HEK293 (cell line): ENCODE data around the gene PRKCE.

Source experiments
- GLIS1 ChIP-seq: fragments of 450-650 bp; formaldehyde crosslinking; IDR thresholded peaks from 2 replicates; pipeline ENCODE4 v1.5.1; 2016; ENCODE audit warnings: missing biosample characterization, missing genetic modification characterization
- PRDM1 ChIP-seq: fragments of 450-650 bp; formaldehyde crosslinking; IDR thresholded peaks from 2 replicates; pipeline ENCODE4; 2016; ENCODE audit warnings: missing biosample characterization, missing genetic modification characterization
- REPIN1 ChIP-seq: fragments of 450-650 bp; formaldehyde crosslinking; IDR thresholded peaks from 2 replicates; pipeline ENCODE4 v1.5.1; 2017; ENCODE audit warnings: missing biosample characterization, missing genetic modification characterization, low read depth
- SALL2 ChIP-seq: fragments of 450-650 bp; formaldehyde crosslinking; IDR thresholded peaks from 2 replicates; pipeline ENCODE4 v1.5.0; 2017; ENCODE audit warnings: missing biosample characterization, mild to moderate bottlenecking, missing genetic modification characterization, borderline replicate concordance
- YY1 ChIP-seq: fragments of 450-650 bp; formaldehyde crosslinking; IDR thresholded peaks from 2 replicates; pipeline ENCODE4 v1.5.1; 2018; ENCODE audit warnings: missing biosample characterization, missing genetic modification characterization
- ZBTB8A ChIP-seq: fragments of 450-650 bp; formaldehyde crosslinking; IDR thresholded peaks from 2 replicates; pipeline ENCODE4 v1.5.1; 2016; ENCODE audit warnings: missing biosample characterization, missing genetic modification characterization
- ZEB2 ChIP-seq: fragments of 450-650 bp; formaldehyde crosslinking; IDR thresholded peaks from 2 replicates; pipeline ENCODE4 v1.5.1; 2016; ENCODE audit warnings: missing biosample characterization, missing genetic modification characterization
- ZFHX2 ChIP-seq: fragments of 450-650 bp; formaldehyde crosslinking; conservative IDR thresholded peaks from 2 replicates; pipeline ENCODE4 v1.5.1; 2016; ENCODE audit warnings: missing biosample characterization, missing genetic modification characterization
- ZFP41 ChIP-seq: fragments of 450-650 bp; formaldehyde crosslinking; IDR thresholded peaks from 2 replicates; pipeline ENCODE4 v1.5.1; 2016; ENCODE audit warnings: missing biosample characterization, missing genetic modification characterization, borderline replicate concordance
- ZNF157 ChIP-seq: fragments of 450-650 bp; formaldehyde crosslinking; IDR thresholded peaks from 2 replicates; pipeline ENCODE4 v1.5.1; 2016; ENCODE audit warnings: missing biosample characterization, missing genetic modification characterization
- ZNF335 ChIP-seq: fragments of 450-650 bp; formaldehyde crosslinking; conservative IDR thresholded peaks from 2 replicates; pipeline ENCODE4 v1.5.1; 2016; ENCODE audit warnings: missing biosample characterization, missing genetic modification characterization
- ZNF501 ChIP-seq: fragments of 450-650 bp; formaldehyde crosslinking; IDR thresholded peaks from 2 replicates; pipeline ENCODE4 v1.5.1; 2016; ENCODE audit warnings: missing biosample characterization, missing genetic modification characterization
- ZNF510 ChIP-seq: fragments of 450-650 bp; formaldehyde crosslinking; IDR thresholded peaks from 2 replicates; pipeline ENCODE4 v1.5.1; 2018; ENCODE audit warnings: mild to moderate bottlenecking, missing genetic modification characterization, missing biosample characterization; ENCODE audit not compliant: insufficient replicate concordance
- ZNF521 ChIP-seq: fragments of 450-650 bp; formaldehyde crosslinking; IDR thresholded peaks from 2 replicates; pipeline ENCODE4 v1.5.1; 2017; ENCODE audit warnings: missing biosample characterization, mild to moderate bottlenecking, missing genetic modification characterization
- ZNF549 ChIP-seq: fragments of 450-650 bp; IDR thresholded peaks from 2 replicates; pipeline ENCODE4 v1.5.1; 2018; ENCODE audit warnings: missing biosample characterization, missing genetic modification characterization, mild to moderate bottlenecking, inconsistent platforms, moderate library complexity
- ZNF560 ChIP-seq: fragments of 450-650 bp; formaldehyde crosslinking; IDR thresholded peaks from 2 replicates; pipeline ENCODE4 v1.5.1; 2017; ENCODE audit warnings: missing biosample characterization, missing genetic modification characterization, borderline replicate concordance
- ZNF623 ChIP-seq: fragments of 450-650 bp; formaldehyde crosslinking; IDR thresholded peaks from 2 replicates; pipeline ENCODE4 v1.5.1; 2016; ENCODE audit warnings: missing biosample characterization, missing genetic modification characterization
- ZNF701 ChIP-seq: fragments of 450-650 bp; formaldehyde crosslinking; IDR thresholded peaks from 2 replicates; pipeline ENCODE4 v1.5.1; 2016; ENCODE audit warnings: missing biosample characterization, missing genetic modification characterization
- ZNF76 ChIP-seq: fragments of 450-650 bp; formaldehyde crosslinking; IDR thresholded peaks from 2 replicates; pipeline ENCODE4; 2016; ENCODE audit warnings: low read depth, missing biosample characterization, missing genetic modification characterization, borderline replicate concordance
- ZXDB ChIP-seq: fragments of 450-650 bp; formaldehyde crosslinking; IDR thresholded peaks from 2 replicates; pipeline ENCODE4 v1.5.1; 2016; ENCODE audit warnings: missing biosample characterization, missing genetic modification characterization
- TF ChIP-seq, protein P1 (sequence below): fragments of 450-650 bp; formaldehyde crosslinking; IDR thresholded peaks from 2 replicates; pipeline ENCODE4 v1.5.1; 2016; ENCODE audit warnings: missing biosample characterization, missing genetic modification characterization
- TF ChIP-seq, protein P2 (sequence below): fragments of 450-650 bp; formaldehyde crosslinking; IDR thresholded peaks from 2 replicates; pipeline ENCODE4 v1.5.1; 2016; ENCODE audit warnings: missing biosample characterization, missing genetic modification characterization
- TF ChIP-seq, protein P3 (sequence below): fragments of 450-650 bp; formaldehyde crosslinking; IDR thresholded peaks from 2 replicates; pipeline ENCODE4 v1.5.1; 2017; ENCODE audit warnings: missing biosample characterization, missing genetic modification characterization
- TF ChIP-seq, protein P4 (sequence below): fragments of 450-650 bp; formaldehyde crosslinking; IDR thresholded peaks from 2 replicates; pipeline ENCODE4 v1.5.1; 2016; ENCODE audit warnings: missing biosample characterization, missing genetic modification characterization
- TF ChIP-seq, protein P5 (sequence below): fragments of 450-650 bp; formaldehyde crosslinking; IDR thresholded peaks from 2 replicates; pipeline ENCODE4 v1.5.1; 2016; ENCODE audit warnings: missing biosample characterization, missing genetic modification characterization
- TF ChIP-seq, protein P6 (sequence below): fragments of 450-650 bp; formaldehyde crosslinking; IDR thresholded peaks from 2 replicates; pipeline ENCODE4 v1.5.1; 2016; ENCODE audit warnings: missing biosample characterization, missing genetic modification characterization
- TF ChIP-seq, protein P7 (sequence below): fragments of 450-650 bp; formaldehyde crosslinking; IDR thresholded peaks from 2 replicates; pipeline ENCODE4 v1.5.1; 2016; ENCODE audit warnings: missing biosample characterization, missing genetic modification characterization

The PRKCE gene

DNA sequence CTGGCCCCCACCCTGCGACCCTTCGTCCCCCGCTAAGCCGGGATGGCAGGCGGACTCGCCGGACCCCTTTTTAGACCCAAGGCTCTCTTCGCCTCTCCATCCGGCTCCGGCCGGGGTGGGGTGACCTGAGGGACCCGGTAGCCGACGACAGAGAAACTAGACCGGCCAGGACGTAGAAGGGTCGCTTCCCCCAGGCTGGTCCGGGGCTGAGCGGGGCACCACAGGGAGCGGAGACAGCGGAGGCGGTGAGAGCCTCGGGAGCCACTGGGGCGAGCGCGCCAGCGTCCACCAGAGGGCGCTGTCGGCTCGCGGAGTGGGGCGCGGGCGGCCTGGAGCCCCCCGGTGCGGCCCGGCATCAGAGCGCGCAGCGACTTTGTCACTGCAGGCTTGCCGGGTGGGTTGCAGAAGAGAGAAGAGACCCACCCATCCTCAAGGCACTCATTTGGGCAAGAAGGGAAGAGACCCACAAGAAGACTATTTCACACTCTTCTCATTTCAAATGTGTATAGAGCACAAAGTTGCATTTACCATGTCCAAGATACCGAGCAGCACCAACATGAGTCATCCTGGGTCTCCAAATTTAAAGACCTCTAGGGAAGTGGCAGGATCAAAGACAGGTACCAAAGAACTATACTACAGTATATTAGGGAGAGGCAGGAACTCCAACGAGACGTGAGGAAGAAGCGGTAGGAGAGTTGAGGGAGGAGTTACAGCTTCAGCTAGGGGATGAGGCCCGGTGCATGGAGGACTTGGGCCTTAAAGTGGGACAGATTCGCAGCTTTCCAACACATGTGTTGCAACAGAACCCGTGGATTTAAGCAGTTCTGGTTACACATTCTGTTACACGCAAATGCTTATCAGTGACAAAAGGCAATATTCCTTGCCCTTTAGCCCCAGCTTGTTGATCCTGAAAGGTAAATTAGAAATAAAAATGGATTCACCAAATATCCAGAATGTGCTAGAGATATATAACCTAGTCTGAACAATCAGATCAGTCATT, 7.6 kb upstream of the PRKCE start (continued):
- TF ChIP-seq ZNF76 (tag by site-specific recombination) = no peak
- no peak for TF ChIP-seq ZNF623 (tag by site-specific recombination)
- no peak for TF ChIP-seq ZNF701 (tag by site-specific recombination)
- TF ChIP-seq ZXDB = no peak
- TF ChIP-seq ZNF549 (tag by site-specific recombination) = no peak
- TF ChIP-seq ZNF521 (tag by site-specific recombination) = no peak
- no peak for TF ChIP-seq PRDM1 (tag by site-specific recombination)
- no peak for TF ChIP-seq REPIN1 (tag by site-specific recombination)
- TF ChIP-seq YY1 (tag by site-specific recombination) = 0 out of 2 replicates have a peak, but pooled peaks have one; percentile 20
- TF ChIP-seq, protein P1, sequence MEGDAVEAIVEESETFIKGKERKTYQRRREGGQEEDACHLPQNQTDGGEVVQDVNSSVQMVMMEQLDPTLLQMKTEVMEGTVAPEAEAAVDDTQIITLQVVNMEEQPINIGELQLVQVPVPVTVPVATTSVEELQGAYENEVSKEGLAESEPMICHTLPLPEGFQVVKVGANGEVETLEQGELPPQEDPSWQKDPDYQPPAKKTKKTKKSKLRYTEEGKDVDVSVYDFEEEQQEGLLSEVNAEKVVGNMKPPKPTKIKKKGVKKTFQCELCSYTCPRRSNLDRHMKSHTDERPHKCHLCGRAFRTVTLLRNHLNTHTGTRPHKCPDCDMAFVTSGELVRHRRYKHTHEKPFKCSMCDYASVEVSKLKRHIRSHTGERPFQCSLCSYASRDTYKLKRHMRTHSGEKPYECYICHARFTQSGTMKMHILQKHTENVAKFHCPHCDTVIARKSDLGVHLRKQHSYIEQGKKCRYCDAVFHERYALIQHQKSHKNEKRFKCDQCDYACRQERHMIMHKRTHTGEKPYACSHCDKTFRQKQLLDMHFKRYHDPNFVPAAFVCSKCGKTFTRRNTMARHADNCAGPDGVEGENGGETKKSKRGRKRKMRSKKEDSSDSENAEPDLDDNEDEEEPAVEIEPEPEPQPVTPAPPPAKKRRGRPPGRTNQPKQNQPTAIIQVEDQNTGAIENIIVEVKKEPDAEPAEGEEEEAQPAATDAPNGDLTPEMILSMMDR = peak; percentile 84
- TF ChIP-seq, protein P2, sequence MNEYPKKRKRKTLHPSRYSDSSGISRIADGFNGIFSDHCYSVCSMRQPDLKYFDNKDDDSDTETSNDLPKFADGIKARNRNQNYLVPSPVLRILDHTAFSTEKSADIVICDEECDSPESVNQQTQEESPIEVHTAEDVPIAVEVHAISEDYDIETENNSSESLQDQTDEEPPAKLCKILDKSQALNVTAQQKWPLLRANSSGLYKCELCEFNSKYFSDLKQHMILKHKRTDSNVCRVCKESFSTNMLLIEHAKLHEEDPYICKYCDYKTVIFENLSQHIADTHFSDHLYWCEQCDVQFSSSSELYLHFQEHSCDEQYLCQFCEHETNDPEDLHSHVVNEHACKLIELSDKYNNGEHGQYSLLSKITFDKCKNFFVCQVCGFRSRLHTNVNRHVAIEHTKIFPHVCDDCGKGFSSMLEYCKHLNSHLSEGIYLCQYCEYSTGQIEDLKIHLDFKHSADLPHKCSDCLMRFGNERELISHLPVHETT (tag by site-specific recombination) = no peak
- peak; percentile 73 for TF ChIP-seq ZFHX2
- 0 out of 2 replicates have a peak, but pooled peaks have one; percentile 16 for TF ChIP-seq ZNF501 (tag by site-specific recombination)
- TF ChIP-seq, protein P3, sequence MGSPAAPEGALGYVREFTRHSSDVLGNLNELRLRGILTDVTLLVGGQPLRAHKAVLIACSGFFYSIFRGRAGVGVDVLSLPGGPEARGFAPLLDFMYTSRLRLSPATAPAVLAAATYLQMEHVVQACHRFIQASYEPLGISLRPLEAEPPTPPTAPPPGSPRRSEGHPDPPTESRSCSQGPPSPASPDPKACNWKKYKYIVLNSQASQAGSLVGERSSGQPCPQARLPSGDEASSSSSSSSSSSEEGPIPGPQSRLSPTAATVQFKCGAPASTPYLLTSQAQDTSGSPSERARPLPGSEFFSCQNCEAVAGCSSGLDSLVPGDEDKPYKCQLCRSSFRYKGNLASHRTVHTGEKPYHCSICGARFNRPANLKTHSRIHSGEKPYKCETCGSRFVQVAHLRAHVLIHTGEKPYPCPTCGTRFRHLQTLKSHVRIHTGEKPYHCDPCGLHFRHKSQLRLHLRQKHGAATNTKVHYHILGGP (tag by site-specific recombination) = no peak
- TF ChIP-seq ZNF560 (tag by site-specific recombination) = no peak
- TF ChIP-seq, protein P4, sequence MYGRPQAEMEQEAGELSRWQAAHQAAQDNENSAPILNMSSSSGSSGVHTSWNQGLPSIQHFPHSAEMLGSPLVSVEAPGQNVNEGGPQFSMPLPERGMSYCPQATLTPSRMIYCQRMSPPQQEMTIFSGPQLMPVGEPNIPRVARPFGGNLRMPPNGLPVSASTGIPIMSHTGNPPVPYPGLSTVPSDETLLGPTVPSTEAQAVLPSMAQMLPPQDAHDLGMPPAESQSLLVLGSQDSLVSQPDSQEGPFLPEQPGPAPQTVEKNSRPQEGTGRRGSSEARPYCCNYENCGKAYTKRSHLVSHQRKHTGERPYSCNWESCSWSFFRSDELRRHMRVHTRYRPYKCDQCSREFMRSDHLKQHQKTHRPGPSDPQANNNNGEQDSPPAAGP (tag by site-specific recombination) = no peak; the same call in 1 of the 2 replicates
- TF ChIP-seq ZBTB8A (tag by site-specific recombination) = peak; percentile 49; the same call in 1 of the 2 replicates
- 0 out of 2 replicates have a peak, but pooled peaks have one; percentile 37 for TF ChIP-seq ZEB2
- no peak for TF ChIP-seq ZFP41 (tag by site-specific recombination)
- TF ChIP-seq ZNF510 = no peak
- no peak for TF ChIP-seq SALL2 (tag by site-specific recombination)
- TF ChIP-seq, protein P5, sequence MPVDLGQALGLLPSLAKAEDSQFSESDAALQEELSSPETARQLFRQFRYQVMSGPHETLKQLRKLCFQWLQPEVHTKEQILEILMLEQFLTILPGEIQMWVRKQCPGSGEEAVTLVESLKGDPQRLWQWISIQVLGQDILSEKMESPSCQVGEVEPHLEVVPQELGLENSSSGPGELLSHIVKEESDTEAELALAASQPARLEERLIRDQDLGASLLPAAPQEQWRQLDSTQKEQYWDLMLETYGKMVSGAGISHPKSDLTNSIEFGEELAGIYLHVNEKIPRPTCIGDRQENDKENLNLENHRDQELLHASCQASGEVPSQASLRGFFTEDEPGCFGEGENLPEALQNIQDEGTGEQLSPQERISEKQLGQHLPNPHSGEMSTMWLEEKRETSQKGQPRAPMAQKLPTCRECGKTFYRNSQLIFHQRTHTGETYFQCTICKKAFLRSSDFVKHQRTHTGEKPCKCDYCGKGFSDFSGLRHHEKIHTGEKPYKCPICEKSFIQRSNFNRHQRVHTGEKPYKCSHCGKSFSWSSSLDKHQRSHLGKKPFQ (tag by site-specific recombination) = no peak
- peak; percentile 24; the same call in 1 of the 2 replicates for TF ChIP-seq GLIS1 (tag by site-specific recombination)
- TF ChIP-seq ZNF157 (tag by site-specific recombination) = no peak
- TF ChIP-seq ZNF335 (tag by site-specific recombination) = peak; percentile 86
- TF ChIP-seq, protein P6, sequence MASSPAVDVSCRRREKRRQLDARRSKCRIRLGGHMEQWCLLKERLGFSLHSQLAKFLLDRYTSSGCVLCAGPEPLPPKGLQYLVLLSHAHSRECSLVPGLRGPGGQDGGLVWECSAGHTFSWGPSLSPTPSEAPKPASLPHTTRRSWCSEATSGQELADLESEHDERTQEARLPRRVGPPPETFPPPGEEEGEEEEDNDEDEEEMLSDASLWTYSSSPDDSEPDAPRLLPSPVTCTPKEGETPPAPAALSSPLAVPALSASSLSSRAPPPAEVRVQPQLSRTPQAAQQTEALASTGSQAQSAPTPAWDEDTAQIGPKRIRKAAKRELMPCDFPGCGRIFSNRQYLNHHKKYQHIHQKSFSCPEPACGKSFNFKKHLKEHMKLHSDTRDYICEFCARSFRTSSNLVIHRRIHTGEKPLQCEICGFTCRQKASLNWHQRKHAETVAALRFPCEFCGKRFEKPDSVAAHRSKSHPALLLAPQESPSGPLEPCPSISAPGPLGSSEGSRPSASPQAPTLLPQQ = peak; percentile 44; the same call in 1 of the 2 replicates
- TF ChIP-seq, protein P7, sequence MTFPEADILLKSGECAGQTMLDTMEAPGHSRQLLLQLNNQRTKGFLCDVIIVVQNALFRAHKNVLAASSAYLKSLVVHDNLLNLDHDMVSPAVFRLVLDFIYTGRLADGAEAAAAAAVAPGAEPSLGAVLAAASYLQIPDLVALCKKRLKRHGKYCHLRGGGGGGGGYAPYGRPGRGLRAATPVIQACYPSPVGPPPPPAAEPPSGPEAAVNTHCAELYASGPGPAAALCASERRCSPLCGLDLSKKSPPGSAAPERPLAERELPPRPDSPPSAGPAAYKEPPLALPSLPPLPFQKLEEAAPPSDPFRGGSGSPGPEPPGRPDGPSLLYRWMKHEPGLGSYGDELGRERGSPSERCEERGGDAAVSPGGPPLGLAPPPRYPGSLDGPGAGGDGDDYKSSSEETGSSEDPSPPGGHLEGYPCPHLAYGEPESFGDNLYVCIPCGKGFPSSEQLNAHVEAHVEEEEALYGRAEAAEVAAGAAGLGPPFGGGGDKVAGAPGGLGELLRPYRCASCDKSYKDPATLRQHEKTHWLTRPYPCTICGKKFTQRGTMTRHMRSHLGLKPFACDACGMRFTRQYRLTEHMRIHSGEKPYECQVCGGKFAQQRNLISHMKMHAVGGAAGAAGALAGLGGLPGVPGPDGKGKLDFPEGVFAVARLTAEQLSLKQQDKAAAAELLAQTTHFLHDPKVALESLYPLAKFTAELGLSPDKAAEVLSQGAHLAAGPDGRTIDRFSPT (tag by site-specific recombination) = no peak
